Stimulated activated CD4-positive, alpha-beta T cell treated with anti-CD3 and anti-CD28 coated beads, Interleukin-1b, Interleukin-23, amount 100 ng/mL, for 4 hours (primary cell): ENCODE data around the gene SYK.
"Not testable (repeated sequence)": the region's sequence is repeated elsewhere in the genome, so short reads cannot be mapped to it uniquely, and the experiment has no call there.

ENCODE experiments used
- DNase-seq, 2 donors: peaks; one replicate each; pipeline ENCODE4 v3.0.0-alpha.2; 2020; ENCODE audit warnings: low read depth in 2 of 2

The SYK gene

DNA sequence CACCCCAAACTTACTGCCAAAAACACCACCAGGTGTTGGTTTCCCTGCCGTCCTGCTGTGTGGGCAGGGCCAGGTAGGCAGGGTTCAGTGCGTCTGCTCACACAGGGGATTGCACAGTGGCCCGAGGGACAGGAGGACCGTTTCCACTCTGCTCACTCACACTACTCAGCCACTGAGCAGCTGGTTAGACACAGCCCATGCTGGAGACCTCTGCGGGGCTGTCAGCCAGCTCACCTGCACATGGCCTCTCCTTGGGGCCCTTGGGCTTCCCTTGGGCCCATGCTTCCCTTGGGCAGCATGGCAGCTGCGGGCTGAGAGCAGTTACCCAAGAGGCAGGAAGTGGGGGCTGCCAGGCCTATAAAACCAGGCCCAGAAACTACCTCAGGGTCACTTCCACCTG, 79.0 kb downstream of the SYK start:
- DNase-seq = no peak

DNA sequence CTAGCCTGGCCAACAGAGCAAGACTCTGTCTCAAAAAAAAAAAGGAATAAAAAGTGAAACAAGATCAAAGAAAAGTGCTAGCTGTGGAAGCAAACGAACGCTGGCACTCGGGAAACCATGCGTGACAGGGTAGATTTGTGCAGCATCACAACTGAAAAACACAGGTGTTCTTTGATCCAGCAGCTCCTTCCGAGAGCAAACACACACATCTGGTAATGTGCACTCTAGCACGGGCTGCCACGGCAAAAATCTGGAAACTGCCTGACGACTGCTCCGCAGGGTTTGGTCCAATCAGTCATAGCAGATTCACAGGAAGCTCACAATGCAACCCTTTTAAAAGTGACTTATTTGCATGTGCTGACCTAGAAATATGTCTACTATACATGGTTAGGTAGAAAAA, 80.0 kb downstream of the SYK start:
- no peak for DNase-seq

DNA sequence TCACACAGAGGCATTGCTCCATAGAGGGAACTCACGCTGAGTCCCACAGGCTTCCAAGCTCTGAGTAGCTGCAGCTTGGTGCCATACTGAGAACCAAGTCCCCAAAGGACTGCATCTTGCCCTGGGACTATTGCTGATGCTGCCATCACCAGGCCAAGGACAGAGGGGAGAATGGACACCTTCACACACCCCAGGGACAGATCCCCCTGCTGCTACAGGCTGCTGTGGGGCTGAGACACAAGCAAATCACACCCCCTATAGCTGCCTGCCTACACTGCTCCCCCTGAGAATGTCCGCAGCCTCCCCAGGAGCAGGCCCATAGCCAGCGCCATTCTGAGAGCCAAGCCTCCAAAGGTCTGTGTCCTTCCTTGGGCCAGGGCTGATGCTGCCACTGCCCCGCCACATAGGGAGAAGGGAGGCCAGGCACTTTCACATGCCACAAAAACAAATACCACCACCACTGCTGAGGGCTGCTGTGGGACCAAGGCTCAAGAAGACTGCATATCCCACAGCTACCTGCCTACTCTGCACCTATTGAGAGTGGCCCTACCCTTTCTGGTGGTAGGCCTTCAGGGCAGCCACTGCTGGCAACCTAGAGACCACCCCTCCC, 81.5 kb downstream of the SYK start:
- no peak for DNase-seq

DNA sequence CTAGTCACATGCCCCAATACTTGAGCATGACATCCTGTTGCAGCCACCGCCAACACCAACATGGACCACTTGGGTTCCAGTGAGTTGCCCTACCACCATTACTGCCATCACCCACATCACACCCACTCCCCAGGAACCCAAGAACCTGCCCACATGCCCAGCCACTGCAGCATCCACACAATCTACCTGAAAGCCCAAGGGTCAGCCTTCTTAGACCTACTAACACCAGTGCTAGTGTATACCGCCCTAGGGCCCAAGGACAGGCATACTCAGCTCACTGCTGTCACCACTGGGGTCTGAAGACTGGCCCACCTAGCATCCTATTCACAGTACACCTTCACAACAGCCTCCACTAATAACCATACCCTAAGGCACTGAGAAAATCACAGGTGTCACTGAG, 82.0 kb downstream of the SYK start:
- no peak for DNase-seq

DNA sequence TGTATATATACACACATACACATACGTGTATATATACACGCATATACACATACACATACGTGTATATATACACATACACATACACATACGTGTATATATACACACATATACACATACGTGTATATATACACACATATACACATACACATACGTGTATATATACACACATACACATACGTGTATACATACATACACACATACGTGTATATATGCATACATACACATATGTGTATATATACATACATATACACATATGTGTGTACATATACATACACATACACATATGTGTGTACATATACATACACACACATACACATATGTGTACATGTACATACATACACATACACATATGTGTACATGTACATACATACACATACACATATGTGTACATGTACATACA, 82.6 kb downstream of the SYK start:
- DNase-seq = no peak

DNA sequence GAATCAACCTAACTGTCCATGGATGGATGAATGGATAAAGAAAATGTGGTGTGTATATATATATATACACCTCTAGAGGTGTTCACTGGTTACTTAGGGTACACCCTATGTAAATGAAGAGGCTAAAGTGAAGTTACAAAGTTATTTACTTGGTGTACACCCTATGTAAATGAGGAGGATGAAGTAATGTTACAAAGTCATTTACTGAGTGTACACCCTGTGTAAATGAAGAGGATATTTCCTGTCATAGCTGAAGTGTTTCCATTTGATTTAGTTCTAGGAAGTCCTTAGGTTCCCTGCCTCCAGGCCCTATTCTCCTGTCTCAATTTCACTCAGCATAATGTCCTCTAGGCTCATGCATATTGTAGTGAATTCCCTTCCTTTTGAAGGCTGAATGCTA, 85.2 kb downstream of the SYK start:
- not testable (repeated sequence) for DNase-seq

DNA sequence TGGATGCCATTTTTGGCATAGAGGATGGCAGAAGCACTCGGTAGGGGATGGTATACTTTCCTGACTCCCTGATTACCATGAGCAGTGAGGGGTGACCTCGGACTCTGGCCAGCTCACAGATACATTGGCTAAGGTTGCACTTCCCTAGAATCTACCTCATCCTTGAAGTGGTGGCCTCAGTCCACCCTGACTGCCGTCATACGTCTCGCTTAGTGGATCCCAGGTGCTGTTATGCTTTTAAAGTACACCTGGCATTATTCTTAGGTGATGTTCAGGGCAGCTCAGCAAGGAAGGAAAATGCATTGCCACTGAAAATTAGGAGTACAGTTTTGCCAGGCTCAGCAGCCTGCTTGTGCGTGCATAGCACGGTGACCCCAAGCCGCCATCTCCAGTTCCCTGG, 87.3 kb downstream of the SYK start:
- DNase-seq = no peak

DNA sequence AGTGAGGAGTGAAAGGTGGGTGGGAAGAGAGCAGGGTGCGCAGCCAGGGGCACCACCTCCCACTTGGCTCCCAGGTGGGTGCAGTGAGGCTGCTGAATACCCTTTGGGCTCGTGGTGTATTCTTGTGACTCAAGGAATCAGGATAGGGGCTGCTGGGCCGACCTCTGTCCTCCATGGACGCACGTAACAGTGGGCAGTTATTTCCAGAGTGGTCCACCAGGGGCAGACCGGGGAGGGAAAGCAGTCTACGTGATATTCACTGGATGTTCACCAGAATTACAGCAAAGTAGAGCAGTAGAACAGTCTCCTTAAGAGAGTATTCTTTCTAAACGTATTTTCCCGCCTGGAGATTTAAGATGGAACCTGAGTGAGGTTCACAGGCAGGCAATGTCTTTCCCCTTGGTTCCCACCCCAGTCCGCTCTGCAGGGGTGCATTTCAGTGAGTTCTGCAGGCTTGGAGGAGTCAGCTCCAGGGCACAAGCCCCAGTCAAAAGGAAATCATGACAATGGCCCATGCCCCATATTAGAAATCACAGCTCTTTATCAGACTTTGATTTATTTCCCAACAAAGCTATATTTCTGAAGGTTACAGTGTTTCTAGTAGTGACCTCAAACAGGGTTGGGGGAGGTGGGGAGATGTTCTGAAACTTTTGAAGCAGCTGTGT, 88.7 kb downstream of the SYK start:
- no peak for DNase-seq

DNA sequence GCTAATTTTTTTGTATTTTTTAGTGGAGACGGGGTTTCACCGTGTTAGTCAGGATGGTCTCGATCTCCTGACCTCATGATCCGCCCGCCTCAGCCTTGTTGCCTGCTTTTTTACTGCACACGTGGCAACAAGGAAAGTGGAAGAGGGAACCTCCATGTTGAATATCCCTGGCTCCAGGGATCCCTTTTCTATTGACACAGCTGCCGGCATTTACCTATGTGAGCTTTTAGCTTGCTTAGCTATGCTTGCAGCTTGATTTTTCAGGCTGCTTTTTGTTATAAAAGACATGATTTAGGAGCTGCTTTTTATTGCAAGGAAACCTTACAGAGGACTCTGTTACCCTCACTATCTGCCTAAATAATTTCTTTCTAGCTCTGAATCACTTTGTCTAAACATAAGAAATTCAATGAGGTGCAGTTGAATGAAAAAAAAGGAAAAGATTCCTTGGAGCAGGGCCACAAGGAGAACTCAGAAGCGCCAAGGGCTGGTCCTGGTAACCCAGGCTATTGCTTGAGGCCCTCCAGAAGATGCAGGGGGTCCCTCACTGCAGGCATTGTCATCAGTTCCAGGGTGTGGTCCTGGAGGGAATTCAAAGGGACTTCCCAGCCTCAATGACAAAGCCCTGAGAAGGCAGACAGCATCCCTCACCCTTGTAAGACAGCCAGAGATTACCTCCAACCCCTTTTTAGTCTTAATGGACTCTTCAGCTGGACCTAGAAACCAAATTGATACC, 89.9 kb downstream of the SYK start:
- DNase-seq = no peak

DNA sequence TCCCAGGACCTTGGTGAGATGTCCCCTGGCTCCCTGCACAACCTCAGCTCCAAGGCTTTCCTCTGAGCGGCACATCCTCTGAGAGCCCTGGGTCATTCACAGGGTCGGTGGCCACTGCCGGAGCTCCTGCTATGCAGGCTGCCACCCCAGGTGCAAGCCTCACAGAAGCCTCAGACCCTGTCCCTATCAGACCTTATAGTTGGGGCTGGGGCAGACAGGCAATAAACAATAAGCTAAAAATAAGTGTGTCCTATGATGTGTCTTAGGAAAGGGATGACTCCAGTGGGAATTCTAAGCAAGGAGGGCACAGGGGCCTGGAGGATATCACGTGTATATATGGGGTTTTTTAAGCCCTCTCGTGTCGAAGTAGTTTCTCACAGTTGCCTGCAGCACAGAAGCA, 91.3 kb downstream of the SYK start:
- no peak for DNase-seq

DNA sequence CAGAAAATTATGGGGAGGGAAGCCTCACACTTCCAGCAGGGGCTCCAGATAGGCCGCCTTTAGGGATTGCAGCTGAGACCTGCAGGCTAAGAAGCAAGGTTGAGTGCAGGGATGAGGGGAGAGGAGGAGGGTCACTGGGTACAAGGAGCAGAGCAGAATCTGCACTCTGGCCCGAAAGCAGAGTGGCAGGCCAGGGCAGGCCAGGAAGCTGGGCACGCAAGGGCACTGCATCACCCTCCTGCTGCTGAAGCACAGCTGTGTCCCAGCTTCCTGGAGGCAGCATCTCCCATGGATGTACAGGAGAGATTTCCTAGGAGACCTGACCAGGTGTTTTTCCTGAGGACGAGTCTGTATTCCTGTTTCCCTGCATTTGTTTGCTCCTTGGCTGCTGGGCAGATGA, 92.1 kb downstream of the SYK start:
- DNase-seq = no peak

DNA sequence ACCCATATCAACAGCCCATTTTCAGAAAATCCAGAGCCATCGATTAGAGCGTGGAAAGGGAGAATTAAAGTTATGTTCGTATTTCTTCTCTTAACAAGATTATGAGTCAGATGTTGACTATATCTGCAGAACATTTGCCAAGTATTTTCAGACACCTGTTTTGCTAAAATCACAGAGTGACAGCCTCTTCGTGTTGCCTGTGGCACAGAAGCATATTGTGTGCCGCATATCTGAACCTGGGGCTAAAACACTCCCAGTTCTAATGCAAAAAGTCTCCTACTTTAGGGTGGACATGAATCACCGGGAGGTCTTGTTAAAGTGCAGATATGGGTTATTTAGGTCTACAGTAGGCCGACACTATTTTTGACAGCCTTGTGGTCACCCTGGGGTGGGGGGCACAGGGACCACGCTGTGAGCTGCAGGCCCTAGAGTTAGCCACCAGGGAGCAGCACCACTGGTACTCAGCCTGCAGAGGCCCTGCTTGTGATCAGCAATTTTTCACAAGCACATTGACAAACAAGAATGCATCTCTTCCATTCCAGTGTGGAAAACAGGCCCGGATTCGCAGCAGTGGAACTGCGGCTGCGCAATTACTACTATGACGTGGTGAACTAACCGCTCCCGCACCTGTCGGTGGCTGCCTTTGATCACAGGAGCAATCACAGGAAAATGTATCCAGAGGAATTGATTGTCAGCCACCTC, 93.5 kb downstream of the SYK start:
- DNase-seq = no peak

DNA sequence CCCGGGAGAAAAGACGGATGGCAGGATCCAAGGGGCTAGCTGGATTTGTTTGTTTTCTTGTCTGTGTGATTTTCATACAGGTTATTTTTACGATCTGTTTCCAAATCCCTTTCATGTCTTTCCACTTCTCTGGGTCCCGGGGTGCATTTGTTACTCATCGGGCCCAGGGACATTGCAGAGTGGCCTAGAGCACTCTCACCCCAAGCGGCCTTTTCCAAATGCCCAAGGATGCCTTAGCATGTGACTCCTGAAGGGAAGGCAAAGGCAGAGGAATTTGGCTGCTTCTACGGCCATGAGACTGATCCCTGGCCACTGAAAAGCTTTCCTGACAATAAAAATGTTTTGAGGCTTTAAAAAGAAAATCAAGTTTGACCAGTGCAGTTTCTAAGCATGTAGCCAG, 94.2 kb downstream of the SYK start:
- DNase-seq = no peak

DNA sequence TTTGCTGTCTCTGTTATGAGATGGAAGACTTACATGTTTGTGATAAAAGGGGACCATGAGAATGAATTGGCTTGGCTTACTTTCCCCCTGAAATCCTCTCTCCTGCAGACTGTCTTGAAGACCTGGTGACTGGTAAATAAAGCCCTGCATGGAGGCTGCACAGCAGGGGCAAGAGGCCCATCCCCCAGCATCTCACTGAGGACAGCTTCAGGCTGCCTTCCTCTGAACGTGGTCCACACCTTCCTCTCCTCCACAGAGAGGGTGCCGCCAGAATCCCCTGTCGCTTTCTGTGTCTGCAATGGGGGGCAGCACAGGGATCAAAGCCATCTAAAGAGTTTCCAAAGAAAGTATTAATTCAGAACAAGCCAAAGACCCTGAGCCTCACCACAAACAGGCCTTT, 94.6 kb downstream of the SYK start:
- DNase-seq = no peak

DNA sequence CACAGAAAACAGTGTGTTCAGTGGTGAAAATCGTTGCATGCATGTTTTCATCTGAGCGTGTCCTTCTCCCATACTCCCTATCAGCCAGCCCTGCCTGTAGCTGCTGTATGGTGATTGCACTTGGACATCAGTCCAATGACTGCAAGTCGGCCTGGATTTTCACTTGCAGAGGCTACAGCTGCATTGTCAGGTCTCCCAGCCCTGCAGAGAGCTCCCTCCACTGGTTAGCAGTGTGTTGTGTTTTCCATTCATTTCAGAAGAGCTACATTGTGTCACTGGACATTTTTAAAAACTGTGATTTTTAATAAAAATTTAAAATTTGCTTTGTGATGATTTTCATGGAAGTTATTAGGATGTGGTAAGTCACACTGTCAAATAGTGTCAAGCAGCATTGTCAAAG, 96.6 kb downstream of the SYK start:
- DNase-seq = no peak

DNA sequence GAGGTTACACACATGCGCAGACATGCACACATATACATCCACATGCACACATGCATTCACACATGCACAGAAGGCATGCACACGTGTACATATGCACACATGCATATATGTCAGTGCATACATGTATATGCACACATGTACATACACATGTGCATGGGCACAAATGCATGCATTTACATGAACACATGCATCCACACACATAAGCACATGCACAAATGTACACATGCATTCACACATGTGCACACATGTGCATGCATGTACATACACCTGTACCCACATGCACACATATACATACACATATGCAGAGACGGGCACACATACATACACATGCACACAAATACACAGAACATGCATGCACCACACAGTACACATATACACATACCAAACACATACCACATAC, 97.7 kb downstream of the SYK start:
- no peak for DNase-seq

DNA sequence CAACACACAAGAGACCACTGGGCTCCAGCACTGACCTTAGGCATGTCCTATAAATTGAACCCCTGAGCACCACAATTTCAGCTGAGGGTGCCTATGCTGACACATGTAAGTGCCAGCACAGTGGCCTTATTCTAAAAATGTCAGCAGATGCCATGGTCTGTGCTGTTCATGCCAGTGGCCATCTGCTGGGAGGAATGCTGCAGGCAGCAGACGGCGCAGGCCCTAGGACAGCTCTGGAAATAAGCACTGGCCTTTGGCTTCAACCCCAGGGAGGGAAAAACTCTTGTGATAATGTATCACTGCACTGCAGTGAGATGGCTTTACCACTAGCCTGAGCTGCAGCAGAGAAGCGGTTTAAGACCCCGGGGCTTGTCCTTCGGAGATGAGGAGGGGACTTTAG, 98.5 kb downstream of the SYK start:
- no peak for DNase-seq

DNA sequence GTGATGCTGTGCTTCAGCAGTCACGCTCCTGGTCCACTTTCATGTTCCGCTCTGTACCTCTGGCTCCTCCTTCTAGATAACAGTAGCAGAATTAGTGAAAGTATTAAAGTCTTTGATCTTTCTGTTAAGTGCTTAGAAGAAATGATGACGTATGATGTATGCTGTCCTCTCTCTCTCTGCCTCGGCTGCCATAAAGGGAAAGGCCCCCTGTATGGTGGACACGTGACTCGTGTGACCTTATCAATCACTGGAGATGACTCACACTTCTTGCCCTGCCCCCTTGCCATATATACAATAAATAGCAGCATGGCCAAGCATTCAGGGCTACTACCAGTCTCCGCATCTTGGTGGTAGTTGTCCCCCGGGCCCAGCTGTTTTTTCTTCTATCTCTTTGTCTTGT, 100.3 kb downstream of the SYK start:
- DNase-seq = no peak

DNA sequence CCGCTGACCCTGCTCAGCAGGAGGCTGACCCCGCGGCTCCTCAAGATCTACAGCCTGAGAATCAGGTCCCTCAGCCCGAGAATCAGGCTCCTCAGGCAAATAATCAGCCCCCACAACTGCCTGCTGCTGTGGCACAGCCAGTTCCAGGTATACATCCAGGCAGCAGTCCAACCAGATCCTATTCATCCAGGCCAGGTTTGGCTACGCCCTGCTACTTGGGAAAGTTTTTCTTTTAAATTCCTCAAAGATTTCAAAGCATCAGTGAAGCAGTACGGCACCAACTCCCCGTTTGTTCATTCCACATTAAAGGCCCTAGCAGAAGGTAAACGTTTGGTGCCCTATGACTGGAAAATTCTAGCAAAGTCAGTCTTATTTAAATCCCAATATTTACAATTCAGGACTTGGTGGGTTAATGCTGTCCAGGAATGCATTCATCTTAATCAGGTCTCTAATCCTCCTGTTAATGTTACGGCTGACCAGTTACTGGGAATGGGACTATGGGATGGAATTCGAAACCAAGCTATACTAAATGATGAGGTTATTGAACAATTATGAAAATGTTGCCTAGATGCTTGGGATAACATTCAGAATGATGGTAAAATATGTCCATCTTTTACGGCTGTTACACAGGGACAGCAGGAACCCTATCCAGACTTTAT, 102.3 kb downstream of the SYK start:
- no peak for DNase-seq

DNA sequence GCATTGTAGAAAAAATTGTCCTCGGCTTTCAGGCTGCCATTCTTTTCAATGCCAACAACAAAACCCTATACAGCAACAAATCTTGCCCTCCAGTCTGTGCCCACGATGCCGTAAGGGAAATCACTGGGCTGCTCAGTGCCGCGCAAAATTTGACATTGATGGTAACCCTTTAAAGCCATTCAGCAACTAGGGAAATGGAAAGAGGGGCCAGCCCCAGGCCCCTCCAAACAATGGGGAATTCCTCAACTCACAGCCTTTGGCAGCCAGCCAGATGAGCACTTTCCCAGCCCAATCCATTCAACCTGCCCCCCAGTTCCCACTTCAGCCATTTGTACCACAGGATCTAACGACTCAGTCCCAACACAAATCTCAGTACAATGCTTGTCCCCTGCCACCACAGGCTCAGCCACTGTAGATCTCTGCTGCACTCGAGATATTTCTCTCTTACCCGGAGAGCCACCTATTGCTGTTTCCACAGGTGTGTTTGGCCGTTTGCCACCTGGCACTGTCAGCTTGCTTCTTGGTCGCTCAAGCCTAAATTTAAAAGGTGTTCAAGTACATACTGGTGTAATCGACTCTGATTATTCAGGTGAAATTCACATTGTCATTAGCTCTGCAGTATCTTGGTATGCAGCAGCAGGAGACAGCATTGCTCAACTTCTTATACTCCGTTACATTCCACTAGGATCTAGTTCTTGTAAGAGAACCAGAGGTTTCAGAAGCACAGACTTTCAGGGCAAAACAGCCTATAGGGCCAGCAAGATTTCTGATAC, 103.3 kb downstream of the SYK start:
- DNase-seq = no peak

DNA sequence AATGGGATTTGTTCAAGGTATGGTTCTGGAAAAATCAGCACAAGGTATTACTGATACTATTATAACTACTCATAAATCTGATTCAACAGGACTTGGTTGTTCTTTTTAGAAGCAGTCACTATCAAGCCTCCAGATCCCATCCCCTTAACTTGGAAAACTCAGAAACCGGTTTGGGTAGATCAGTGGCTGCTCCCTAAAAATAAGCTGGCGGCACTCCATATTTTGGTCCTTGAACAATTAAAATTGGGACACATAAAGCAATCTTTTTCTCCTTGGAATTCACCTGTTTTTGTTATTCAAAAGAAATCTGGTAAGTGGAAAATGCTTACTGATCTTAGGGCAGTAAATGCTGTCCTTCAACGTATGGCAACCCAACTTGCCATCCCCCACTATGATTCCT, 104.2 kb downstream of the SYK start:
- no peak for DNase-seq
